ENCODE results near the gene CLSTN2.

Gene CLSTN2

GRCh38 chr3:140148824-140149390 lies 213.9 kb downstream of the CLSTN2 start:
- no peak for DNase-seq (ENCODE audit: low read depth)

GRCh38 chr3:140151321-140151720 lies 216.3 kb downstream of the CLSTN2 start:
- DNase-seq (ENCODE audit: low read depth): no peak

DNA sequence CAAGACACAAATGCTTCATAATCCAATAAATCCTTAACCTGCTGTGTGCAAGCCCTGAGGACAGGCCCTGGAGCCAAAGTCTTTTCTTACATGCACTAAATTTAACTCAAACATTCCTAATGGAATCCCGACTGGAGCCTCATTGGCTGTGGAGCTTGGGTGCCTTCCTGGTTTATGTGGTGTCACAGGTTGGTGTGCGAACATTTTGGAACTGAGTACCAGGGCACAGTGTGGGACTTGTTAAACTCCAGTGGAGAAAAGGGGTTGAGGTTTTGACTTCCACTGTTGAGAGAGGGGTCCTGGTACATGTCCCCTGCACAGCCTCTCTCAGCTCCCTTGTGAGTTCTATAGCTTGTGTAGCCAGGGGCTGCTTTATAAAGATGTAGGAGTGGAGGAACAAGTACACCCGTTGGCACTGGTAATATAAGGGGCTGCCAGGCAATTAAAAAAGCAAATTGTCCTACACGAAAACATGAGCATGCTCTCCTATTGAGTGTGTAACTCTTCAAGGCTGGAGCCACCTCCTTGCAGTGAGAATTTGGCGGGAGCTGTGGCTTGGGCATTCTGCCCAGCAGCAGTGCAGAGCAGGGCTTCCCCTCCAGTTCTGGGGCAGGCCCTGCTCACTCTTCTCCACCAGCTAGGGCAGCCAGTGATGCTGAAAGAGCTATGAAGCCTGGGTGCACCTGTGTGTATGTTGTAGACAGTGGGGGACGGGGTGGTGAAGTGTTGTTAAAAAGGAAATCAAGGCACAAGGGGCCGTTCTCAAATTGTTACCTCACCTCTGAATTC lies 218.1 kb downstream of the CLSTN2 start:
- DNase-seq (ENCODE audit: low read depth): no peak

GRCh38 chr3:140153736-140154135 lies 218.8 kb downstream of the CLSTN2 start:
- no peak for DNase-seq (ENCODE audit: low read depth)

DNA sequence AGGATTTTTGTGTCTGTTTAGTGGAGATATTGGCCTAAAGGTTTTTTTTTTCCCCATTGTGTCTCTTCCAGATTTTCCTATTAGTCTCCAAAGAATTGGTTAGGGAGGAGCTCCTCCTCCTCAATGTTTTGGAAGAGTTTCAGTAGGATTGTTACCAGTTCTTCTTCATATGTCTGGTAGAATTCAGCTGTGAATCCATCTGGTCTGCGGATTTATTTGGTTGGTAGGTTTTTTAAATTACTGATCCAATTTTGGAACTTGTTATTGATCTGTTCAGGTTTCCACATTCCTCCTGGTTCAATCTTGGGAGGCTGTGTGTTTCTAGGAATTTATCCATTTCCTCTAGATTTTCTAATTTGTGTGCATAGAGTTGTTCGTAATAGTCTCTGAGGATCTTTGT lies 222.2 kb downstream of the CLSTN2 start:
- no peak for DNase-seq (ENCODE audit: low read depth)

- DNase-seq (ENCODE audit: low read depth): no peak
Observed at GRCh38 chr3:140159646-140160045, 224.7 kb downstream of the CLSTN2 start.

DNA sequence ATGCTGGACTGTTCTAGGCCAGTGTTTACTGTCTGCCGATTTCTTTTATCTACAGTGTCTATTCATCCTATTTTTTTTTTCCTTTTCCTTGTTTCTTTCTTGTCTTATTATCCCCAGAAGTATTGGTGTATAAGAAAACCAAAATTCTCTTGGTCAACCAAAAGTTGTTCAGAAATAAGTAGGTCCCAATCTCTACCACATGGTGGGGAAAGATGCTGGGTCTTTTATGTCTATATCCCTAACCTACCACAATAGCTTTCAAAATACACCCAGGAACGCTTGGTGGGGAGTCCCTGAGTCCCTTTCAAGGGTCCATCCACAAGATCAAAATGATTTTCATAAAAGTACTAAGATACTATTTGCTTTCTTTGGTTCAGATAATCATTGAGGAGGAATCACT lies 225.6 kb downstream of the CLSTN2 start:
- no peak for DNase-seq (ENCODE audit: low read depth)

GRCh38 chr3:140162551-140162950 lies 227.6 kb downstream of the CLSTN2 start:
- no peak for DNase-seq (ENCODE audit: low read depth)

DNA sequence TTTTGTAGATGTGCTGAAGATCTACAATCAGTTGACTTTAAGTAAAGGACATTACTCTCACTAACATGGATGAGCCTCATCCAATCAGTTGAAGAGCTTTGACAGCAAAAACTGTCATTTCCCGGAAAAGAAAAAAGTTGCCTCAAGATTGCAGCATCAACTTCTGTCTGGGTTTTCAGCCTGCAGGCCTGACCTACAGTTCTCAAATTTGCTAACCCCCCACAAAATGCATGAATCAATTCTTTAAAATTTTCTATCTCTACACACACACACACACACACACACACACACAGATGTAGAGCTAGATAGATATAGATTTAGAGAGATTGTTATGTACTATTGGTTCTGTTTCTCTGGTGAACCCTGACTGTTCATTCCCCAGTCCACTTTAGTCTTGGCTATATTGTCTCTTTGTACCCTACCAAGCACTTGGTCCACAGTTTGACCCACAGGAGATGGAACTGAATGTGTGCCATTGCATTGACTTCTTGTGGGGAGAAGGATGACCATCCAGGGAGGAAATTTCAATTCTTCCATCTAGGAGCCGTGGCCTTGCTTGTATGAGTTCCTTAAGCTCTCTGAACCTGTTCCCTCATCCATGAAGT lies 228.3 kb downstream of the CLSTN2 start:
- no peak for DNase-seq (ENCODE audit: low read depth)

GRCh38 chr3:140164156-140164555 lies 229.2 kb downstream of the CLSTN2 start:
- no peak for DNase-seq (ENCODE audit: low read depth)

DNA sequence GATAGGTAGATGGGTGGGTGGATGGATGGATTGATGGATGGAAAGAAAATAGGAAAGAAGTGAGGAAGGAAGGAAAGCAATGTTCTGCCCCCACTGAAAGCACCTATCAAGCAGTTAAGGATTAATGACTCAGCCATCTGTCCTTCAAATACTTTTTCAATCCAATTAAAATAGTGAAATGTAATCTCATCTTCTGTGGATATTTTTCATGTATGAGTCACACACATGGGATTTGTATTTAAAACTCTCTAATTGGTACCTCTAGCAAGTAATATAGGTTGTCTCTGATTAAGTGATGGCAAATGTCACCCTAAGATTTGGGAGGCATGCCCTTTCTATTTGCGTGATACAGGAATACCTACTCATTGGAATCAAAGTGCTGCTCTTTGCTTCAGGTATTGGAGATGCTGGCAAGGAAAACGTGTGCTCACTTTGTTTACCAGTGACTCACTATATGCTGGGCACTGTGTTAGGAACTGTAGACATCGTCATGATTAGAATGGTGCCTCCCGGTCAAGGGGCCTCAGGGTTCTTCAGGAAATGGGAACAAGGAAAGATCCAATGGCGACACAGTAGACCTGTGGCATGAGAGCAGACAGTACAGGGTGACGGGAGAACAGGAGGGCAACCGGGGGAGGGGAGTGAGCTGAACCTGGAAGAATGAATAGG lies 230.1 kb downstream of the CLSTN2 start:
- no peak for DNase-seq (ENCODE audit: low read depth)

DNA sequence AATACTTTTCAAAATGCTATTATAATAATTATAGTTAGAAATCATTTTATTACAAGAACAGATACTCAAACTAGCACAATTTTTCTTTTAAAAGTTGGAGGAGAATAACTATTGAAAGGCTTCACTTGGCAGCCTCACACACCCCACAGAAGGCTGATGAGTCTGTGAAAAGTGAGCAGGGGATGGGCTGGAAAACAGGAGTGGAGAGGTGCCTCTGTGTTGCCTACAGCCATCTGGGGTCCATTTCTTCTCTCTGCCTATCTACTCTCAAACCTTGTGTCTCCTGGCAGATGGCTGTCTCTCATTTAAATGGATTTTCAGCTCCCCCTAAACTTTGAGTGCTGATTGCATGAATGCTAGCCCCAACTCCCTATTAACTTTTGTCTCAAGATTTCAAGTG lies 230.8 kb downstream of the CLSTN2 start:
- no peak for DNase-seq (ENCODE audit: low read depth)

- DNase-seq (ENCODE audit: low read depth): no peak
Observed at GRCh38 chr3:140166861-140167599, 232.0 kb downstream of the CLSTN2 start.

- DNase-seq (ENCODE audit: low read depth): no peak
Observed at GRCh38 chr3:140167600-140168281, 232.8 kb downstream of the CLSTN2 start.

- no peak for DNase-seq (ENCODE audit: low read depth)
Observed at GRCh38 chr3:140170612-140171011, 235.6 kb downstream of the CLSTN2 start.

- no peak for DNase-seq (ENCODE audit: low read depth)
Observed at GRCh38 chr3:140176526-140176925, 241.5 kb downstream of the CLSTN2 start.

DNA sequence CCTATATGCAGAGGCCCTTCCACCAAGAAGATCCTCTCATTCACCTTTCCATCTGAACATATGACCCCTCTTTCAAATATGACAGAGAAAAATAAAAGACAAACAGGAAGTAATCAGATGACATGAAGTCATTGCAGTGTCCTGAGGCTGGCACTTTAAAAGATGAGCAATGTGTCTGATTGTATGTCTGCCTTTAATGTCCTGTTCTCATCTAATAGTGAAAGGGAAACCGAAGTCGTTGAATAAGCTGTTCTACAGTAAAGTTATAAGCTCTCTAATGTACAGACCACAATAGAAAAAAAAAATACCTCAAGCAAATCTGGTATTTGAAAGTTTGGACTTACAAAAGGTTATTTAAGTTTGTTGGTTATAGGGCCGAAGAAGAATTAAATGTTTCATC lies 243.0 kb downstream of the CLSTN2 start:
- no peak for DNase-seq (ENCODE audit: low read depth)

GRCh38 chr3:140178482-140178881 lies 243.5 kb downstream of the CLSTN2 start:
- no peak for DNase-seq (ENCODE audit: low read depth)

DNA sequence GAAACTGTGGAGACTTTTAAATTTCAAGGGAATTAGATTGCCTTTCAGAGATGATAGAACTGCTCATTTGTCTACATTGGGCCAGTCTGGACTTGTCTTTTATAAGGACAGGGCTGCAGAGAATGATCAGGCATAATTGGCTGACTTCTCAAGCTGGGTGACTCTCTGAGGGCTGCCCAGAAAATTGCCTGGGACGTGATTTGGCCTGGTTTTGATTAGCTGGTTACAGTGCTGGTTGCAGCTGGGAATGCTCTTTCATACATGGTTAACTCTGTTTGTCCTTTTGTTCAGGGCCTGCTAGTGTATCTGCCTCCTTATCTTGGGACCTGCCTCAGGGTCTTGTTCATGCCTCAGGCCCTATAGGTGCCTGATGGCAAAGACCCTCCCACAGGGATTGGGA lies 245.6 kb downstream of the CLSTN2 start:
- DNase-seq (ENCODE audit: low read depth): no peak

DNA sequence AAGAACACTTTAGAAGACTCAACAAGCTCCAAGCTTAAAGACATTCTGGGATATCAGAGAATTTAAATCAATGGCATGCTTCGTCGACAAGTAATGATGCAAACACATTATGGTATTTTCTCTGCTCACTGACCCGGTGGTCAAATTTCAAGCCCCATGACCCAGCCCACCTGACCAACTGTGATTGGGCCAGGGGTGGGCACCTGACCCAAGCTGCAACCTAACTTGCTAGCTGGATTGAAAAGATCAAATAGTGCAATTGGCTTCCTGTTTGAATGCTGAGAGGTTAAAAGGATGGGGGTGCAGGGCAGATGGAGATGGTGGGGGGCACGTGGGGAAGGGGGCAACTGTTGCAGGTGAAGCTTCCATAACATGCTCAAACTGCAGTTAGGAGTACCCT lies 250.4 kb downstream of the CLSTN2 start:
- no peak for DNase-seq (ENCODE audit: low read depth)

DNA sequence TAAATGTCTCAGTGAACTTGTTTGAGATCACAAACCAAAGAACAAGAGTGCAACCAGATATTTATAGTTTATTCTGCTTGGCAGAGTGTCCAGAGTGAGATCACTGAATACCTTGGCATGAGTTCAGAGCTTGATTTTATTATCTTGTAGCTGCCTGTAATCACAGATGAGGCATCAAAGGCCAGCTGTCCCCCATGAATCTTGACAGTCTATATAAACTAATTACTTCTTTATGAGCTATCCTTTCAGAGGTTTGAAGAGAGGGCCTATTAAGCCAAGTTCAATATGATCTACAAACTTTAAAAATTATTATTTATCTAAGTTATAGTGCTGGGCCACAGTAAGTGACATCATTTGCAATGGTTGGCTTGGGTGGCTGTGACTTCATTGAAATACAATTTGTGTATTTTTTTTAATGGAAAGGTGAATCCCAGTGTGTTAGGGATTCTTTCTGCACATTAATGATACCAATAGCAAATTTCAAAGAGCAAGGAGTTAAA lies 251.5 kb downstream of the CLSTN2 start:
- DNase-seq (ENCODE audit: low read depth): no peak

DNA sequence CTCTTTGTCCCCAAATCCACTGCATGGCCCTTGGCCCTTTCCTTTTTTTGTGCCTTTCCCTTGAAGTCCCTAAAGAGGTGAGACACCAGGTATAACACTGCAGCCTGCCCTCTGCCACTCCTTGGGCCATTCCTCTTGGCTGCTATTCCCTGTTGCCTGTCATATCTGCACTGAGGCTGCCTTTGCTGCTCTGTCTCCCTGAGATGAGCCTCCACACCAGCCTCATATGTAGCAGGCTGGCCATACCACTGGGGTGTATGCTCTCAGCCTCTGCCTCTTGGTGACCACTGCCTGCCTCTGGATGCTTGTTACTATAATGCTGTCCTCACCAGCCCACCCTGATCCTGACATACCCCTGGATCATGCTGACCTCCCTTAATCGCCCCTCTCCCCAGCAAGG lies 252.0 kb downstream of the CLSTN2 start:
- no peak for DNase-seq (ENCODE audit: low read depth)
